NCI-H1105 treated with DMSO at 0.1 percent for 48 hours (cell line): ENCODE data around the gene ENOX1.

Experiments used
- DNase-seq: peaks from one replicate; lab custom pipeline; 2025; lab: John Stamatoyannopoulos, UW

ENOX1 gene

GRCh38 chr13:43315522-43315921 is 471.2 kb downstream of the ENOX1 start:
- DNase-seq: no peak

- DNase-seq: no peak
Observed at GRCh38 chr13:43309311-43309710, 477.5 kb downstream of the ENOX1 start.

GRCh38 chr13:43307921-43308433 is 478.8 kb downstream of the ENOX1 start:
- peak; percentile 77 for DNase-seq

GRCh38 chr13:43307221-43307920 is 479.4 kb downstream of the ENOX1 start:
- DNase-seq: no peak

GRCh38 chr13:43306372-43306771 is 480.4 kb downstream of the ENOX1 start:
- DNase-seq: no peak

GRCh38 chr13:43305416-43305815 is 481.4 kb downstream of the ENOX1 start:
- DNase-seq: no peak

- no peak for DNase-seq
Observed at GRCh38 chr13:43304945-43305344, 481.8 kb downstream of the ENOX1 start.

GRCh38 chr13:43304449-43304848 is 482.3 kb downstream of the ENOX1 start:
- DNase-seq: no peak

GRCh38 chr13:43303033-43303729 is 483.6 kb downstream of the ENOX1 start:
- DNase-seq: peak; percentile 33

- DNase-seq: peak; percentile 3
Observed at GRCh38 chr13:43301346-43301969, 485.3 kb downstream of the ENOX1 start.

- no peak for DNase-seq
Observed at GRCh38 chr13:43300865-43301264, 485.9 kb downstream of the ENOX1 start.

GRCh38 chr13:43299374-43299773 is 487.4 kb downstream of the ENOX1 start:
- DNase-seq: no peak

- DNase-seq: no peak
Observed at GRCh38 chr13:43298816-43299215, 488.0 kb downstream of the ENOX1 start.

GRCh38 chr13:43297967-43298678 is 488.6 kb downstream of the ENOX1 start:
- peak; percentile 1 for DNase-seq

- no peak for DNase-seq
Observed at GRCh38 chr13:43295825-43296564, 490.8 kb downstream of the ENOX1 start.

GRCh38 chr13:43295321-43295720 is 491.5 kb downstream of the ENOX1 start:
- no peak for DNase-seq

- DNase-seq: no peak
Observed at GRCh38 chr13:43294412-43294811, 492.4 kb downstream of the ENOX1 start.

GRCh38 chr13:43293986-43294385 is 492.8 kb downstream of the ENOX1 start:
- DNase-seq: no peak

- no peak for DNase-seq
Observed at GRCh38 chr13:43293561-43293960, 493.2 kb downstream of the ENOX1 start.

GRCh38 chr13:43293008-43293407 is 493.8 kb downstream of the ENOX1 start:
- DNase-seq: no peak

GRCh38 chr13:43291287-43292060 is 495.3 kb downstream of the ENOX1 start:
- DNase-seq: no peak
